Measurements from ENCODE around the gene ATF6B. TPM values are rescaled to one million over a fixed set of nuclear protein-coding genes. Genes with fewer than 3 reads are reported as not detected.

Gene ATF6B
- total and polyA plus RNA-seq, 2 of the 13 experiments (the other 11 are each of a cell fraction or from before 2014, with no cell fraction given) = 18.1 to 44.0 TPM

GRCh38 chr6:32127717-32128592, at the start of gene ATF6B (continued):
- TF ChIP-seq LRRFIP1 (CRISPR knock-in tag; conservative IDR thresholded peaks at IDR 0.05) (no peak), HDAC1 (CRISPR knock-in tag; IDR thresholded peaks at IDR 0.05) (peak; percentile 84), FOXO4 (CRISPR knock-in tag; conservative IDR thresholded peaks at IDR 0.05) (no peak), DRAP1 (CRISPR knock-in tag; IDR thresholded peaks at IDR 0.05) (no peak; the same call in 1 of the 2 replicates), NR2F2 (IDR thresholded peaks at IDR 0.05; ENCODE audit: borderline replicate concordance, low read depth) (no peak; the same call in 1 of the 2 replicates), ZNF788 (CRISPR knock-in tag; IDR thresholded peaks at IDR 0.05; ENCODE audit: borderline replicate concordance) (peak; percentile 59; the same call in 1 of the 2 replicates), ZBTB43 (CRISPR knock-in tag; conservative IDR thresholded peaks at IDR 0.05) (no peak), BHLHE40 (IDR thresholded peaks at IDR 0.05; ENCODE audit: low read length) (peak; percentile 91), ZNF800 (CRISPR knock-in tag; IDR thresholded peaks at IDR 0.05) (no peak), ZNF746 (CRISPR knock-in tag; IDR thresholded peaks at IDR 0.05) (no peak), SP1 (IDR thresholded peaks at IDR 0.05) (no peak), SP1 (CRISPR knock-in tag; IDR thresholded peaks at IDR 0.05) (peak; percentile 88), ZNF280D (CRISPR knock-in tag; IDR thresholded peaks at IDR 0.05) (peak; percentile 86; the same call in 1 of the 2 replicates), ZNF138 (CRISPR knock-in tag; IDR thresholded peaks at IDR 0.05; ENCODE audit: low read depth) (0 out of 2 replicates have a peak, but pooled peaks have one; percentile 55), POGK (CRISPR knock-in tag; conservative IDR thresholded peaks at IDR 0.05) (0 out of 2 replicates have a peak, but pooled peaks have one; percentile 40)

Measured in HepG2 (cell line).